Measurements from ENCODE around the gene STARD5.

Gene STARD5

GRCh38 chr15:81282606-81282895 lies 41.4 kb downstream of the STARD5 start:
- Histone ChIP-seq H3K4me3 (no peak overlapping the region), H3K9me3 (ENCODE audit: low read depth, low read length) (no peaks in the 10 kb centered on the region), H3K9ac (ENCODE audit: insufficient read length) (no peak overlapping the region), H3K27ac (no peak overlapping the region), H3K36me3 (ENCODE audit: insufficient read depth, low read length) (no peaks in the 10 kb centered on the region)
- TF ChIP-seq EZH2 (IDR thresholded peaks at IDR 0.05) (no peak), POLR2AphosphoS5 (IDR thresholded peaks at IDR 0.05; ENCODE audit: borderline replicate concordance, low read depth, low read length) (no peak), FOXP2 (optimal IDR thresholded peaks at IDR 0.05; ENCODE audit: control extremely low read depth, extremely low read length, insufficient read depth) (no peak)
- DNase-seq (ENCODE audit: low read depth, low spot score): no peak

- no peak overlapping the region for H3K27ac ChIP-seq
Measured at GRCh38 chr15:81281766-81282605, 42.0 kb downstream of the STARD5 start.

GRCh38 chr15:81281456-81281735 lies 42.5 kb downstream of the STARD5 start:
- Histone ChIP-seq H3K36me3 (ENCODE audit: insufficient read depth, low read length) (no peaks in the 10 kb centered on the region), H3K9me3 (ENCODE audit: low read depth, low read length) (no peaks in the 10 kb centered on the region), H3K27ac (no peak overlapping the region), H3K9ac (ENCODE audit: insufficient read length) (no peak overlapping the region), H3K4me3 (no peak overlapping the region)
- TF ChIP-seq FOXP2 (optimal IDR thresholded peaks at IDR 0.05; ENCODE audit: control extremely low read depth, extremely low read length, insufficient read depth) (no peak), POLR2AphosphoS5 (IDR thresholded peaks at IDR 0.05; ENCODE audit: borderline replicate concordance, low read depth, low read length) (no peak), EZH2 (IDR thresholded peaks at IDR 0.05) (no peak)
- no peak for DNase-seq (ENCODE audit: low read depth, low spot score)

More at GRCh38 chr15:81281766-81282605, 42.0 kb downstream of the STARD5 start:
- Histone ChIP-seq H3K36me3 (ENCODE audit: insufficient read depth, low read length) (no peaks in the 10 kb centered on the region), H3K9ac (ENCODE audit: insufficient read length) (no peak overlapping the region), H3K4me3 (no peak overlapping the region), H3K9me3 (ENCODE audit: low read depth, low read length) (no peaks in the 10 kb centered on the region)
- TF ChIP-seq POLR2AphosphoS5 (IDR thresholded peaks at IDR 0.05; ENCODE audit: borderline replicate concordance, low read depth, low read length): no peak
- no peak for TF ChIP-seq EZH2 (IDR thresholded peaks at IDR 0.05)
- no peak for TF ChIP-seq FOXP2 (optimal IDR thresholded peaks at IDR 0.05; ENCODE audit: control extremely low read depth, extremely low read length, insufficient read depth)
- DNase-seq (ENCODE audit: low read depth, low spot score): no peak

DNA sequence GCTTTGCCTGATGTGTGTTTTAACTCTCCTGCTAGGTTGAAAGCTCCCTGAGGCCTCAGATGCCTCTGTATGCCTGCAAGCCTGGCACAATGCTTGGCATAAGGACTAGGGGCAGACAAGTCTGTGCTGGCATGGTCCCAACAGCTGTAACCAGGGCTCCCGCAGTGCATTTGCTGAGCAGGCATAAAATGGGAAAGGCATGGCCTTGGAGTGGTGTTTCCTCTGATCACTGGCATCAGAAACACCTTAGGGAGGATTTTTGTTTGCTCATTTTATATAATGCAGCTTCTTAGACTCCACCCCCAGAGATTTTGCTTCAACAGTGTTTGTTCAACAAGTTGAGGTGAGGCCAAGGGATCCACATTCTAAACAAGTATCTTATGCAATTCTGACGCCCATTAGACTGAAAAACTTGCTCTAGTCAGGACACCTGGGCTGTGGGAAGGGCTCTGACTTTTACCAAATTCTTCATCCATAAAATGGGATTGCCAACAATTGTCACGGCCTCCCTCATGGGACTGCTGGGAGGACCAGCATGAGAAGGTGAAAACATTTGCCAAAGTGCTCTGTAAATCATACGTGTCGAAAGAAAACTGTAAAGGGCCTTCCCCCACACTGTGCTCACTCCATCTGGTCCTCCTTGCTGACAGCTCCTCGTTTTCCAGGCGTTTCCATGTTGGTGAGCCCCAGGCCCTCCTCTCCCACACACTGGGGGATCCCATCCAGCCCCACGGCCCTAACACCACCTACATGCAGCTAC lies 43.1 kb downstream of the STARD5 start:
- no peak overlapping the region for H3K9ac ChIP-seq (ENCODE audit: insufficient read length)
- DNase-seq (ENCODE audit: low read depth, low spot score): no peak
- no peaks in the 10 kb centered on the region for H3K9me3 ChIP-seq (ENCODE audit: low read depth, low read length)
- H3K27ac ChIP-seq: no peak overlapping the region
- H3K4me3 ChIP-seq: no peak overlapping the region
- no peak for TF ChIP-seq FOXP2 (optimal IDR thresholded peaks at IDR 0.05; ENCODE audit: control extremely low read depth, extremely low read length, insufficient read depth)
- no peak for TF ChIP-seq EZH2 (IDR thresholded peaks at IDR 0.05)
- TF ChIP-seq POLR2AphosphoS5 (IDR thresholded peaks at IDR 0.05; ENCODE audit: borderline replicate concordance, low read depth, low read length): no peak
- H3K36me3 ChIP-seq (ENCODE audit: insufficient read depth, low read length): no peaks in the 10 kb centered on the region

GRCh38 chr15:81279621-81280485 lies 44.1 kb downstream of the STARD5 start:
- H3K27ac ChIP-seq: no peak overlapping the region
- no peak for DNase-seq (ENCODE audit: low read depth, low spot score)
- H3K4me3 ChIP-seq: no peak overlapping the region
- no peaks in the 10 kb centered on the region for H3K9me3 ChIP-seq (ENCODE audit: low read depth, low read length)
- H3K9ac ChIP-seq (ENCODE audit: insufficient read length): no peak overlapping the region
- TF ChIP-seq POLR2AphosphoS5 (IDR thresholded peaks at IDR 0.05; ENCODE audit: borderline replicate concordance, low read depth, low read length) (no peak), FOXP2 (optimal IDR thresholded peaks at IDR 0.05; ENCODE audit: control extremely low read depth, extremely low read length, insufficient read depth) (no peak)
- H3K36me3 ChIP-seq (ENCODE audit: insufficient read depth, low read length): no peaks in the 10 kb centered on the region

- no peak for DNase-seq (ENCODE audit: low read depth, low spot score)
- H3K9me3 ChIP-seq (ENCODE audit: low read depth, low read length): no peaks in the 10 kb centered on the region
- TF ChIP-seq POLR2AphosphoS5 (IDR thresholded peaks at IDR 0.05; ENCODE audit: borderline replicate concordance, low read depth, low read length) (no peak), EZH2 (IDR thresholded peaks at IDR 0.05) (no peak)
- H3K27ac ChIP-seq: no peak overlapping the region
- H3K9ac ChIP-seq (ENCODE audit: insufficient read length): no peak overlapping the region
- H3K4me3 ChIP-seq: no peak overlapping the region
- H3K36me3 ChIP-seq (ENCODE audit: insufficient read depth, low read length): no peaks in the 10 kb centered on the region
Measured at GRCh38 chr15:81278306-81279029, 45.5 kb downstream of the STARD5 start.

GRCh38 chr15:81277851-81278250 lies 46.1 kb downstream of the STARD5 start:
- H3K9me3 ChIP-seq (ENCODE audit: low read depth, low read length): no peaks in the 10 kb centered on the region
- TF ChIP-seq EZH2 (IDR thresholded peaks at IDR 0.05) (no peak), FOXP2 (optimal IDR thresholded peaks at IDR 0.05; ENCODE audit: control extremely low read depth, extremely low read length, insufficient read depth) (no peak), POLR2AphosphoS5 (IDR thresholded peaks at IDR 0.05; ENCODE audit: borderline replicate concordance, low read depth, low read length) (no peak)

GRCh38 chr15:81276967-81277366 lies 47.0 kb downstream of the STARD5 start:
- Histone ChIP-seq H3K4me3 (no peak overlapping the region), H3K27ac (no peak overlapping the region), H3K9ac (ENCODE audit: insufficient read length) (no peak overlapping the region), H3K36me3 (ENCODE audit: insufficient read depth, low read length) (no peaks in the 10 kb centered on the region), H3K9me3 (ENCODE audit: low read depth, low read length) (no peaks in the 10 kb centered on the region)
- no peak for DNase-seq (ENCODE audit: low read depth, low spot score)
- no peak for TF ChIP-seq FOXP2 (optimal IDR thresholded peaks at IDR 0.05; ENCODE audit: control extremely low read depth, extremely low read length, insufficient read depth)
- TF ChIP-seq EZH2 (IDR thresholded peaks at IDR 0.05): no peak
- TF ChIP-seq POLR2AphosphoS5 (IDR thresholded peaks at IDR 0.05; ENCODE audit: borderline replicate concordance, low read depth, low read length): no peak

More at GRCh38 chr15:81277851-81278250, 46.1 kb downstream of the STARD5 start:
- Histone ChIP-seq H3K36me3 (ENCODE audit: insufficient read depth, low read length) (no peaks in the 10 kb centered on the region), H3K4me3 (no peak overlapping the region), H3K27ac (no peak overlapping the region), H3K9ac (ENCODE audit: insufficient read length) (no peak overlapping the region)
- no peak for DNase-seq (ENCODE audit: low read depth, low spot score)
